Activated CD4-positive, alpha-beta memory T cell treated with anti-CD3 and anti-CD28 coated beads, Interleukin-2, amount 10 ng/mL, durations not matched to agents 7 days and 5 days (primary cell): Measurements from ENCODE around the gene ZNF497. TPM values are rescaled to one million over a fixed set of nuclear protein-coding genes. Genes with fewer than 3 reads are reported as not detected.

Source experiments
- CTCF ChIA-PET: fragments of 350-600 bp; sonication (Branson Sonifier 250); formaldehyde crosslinking; loops from one replicate; lab custom pipeline; 2021; ENCODE audit warnings: antibody characterized with exemption, inconsistent platforms; lab: Charles Lee
- POLR2A ChIA-PET: fragments of 350-600 bp; sonication (Branson Sonifier 250); formaldehyde crosslinking; loops from one replicate; lab custom pipeline; 2021; ENCODE audit warnings: antibody characterized with exemption; lab: Charles Lee
- DNase-seq: peaks from one replicate; pipeline ENCODE4 v3.0.0-alpha.2; 2020
- H3K27ac Mint-ChIP-seq: one replicate; pipeline ENCODE4 v1.8.0; 2021; ENCODE audit warnings: mild to moderate bottlenecking, mixed read lengths
- H3K27me3 Mint-ChIP-seq: one replicate; pipeline ENCODE4 v1.8.0; 2021; ENCODE audit warnings: mixed read lengths
- H3K36me3 Mint-ChIP-seq: one replicate; pipeline ENCODE4 v1.8.0; 2021; ENCODE audit warnings: low read depth, mixed read lengths
- H3K4me1 Mint-ChIP-seq: one replicate; pipeline ENCODE4 v1.8.0; 2021; ENCODE audit warnings: mixed read lengths
- H3K4me3 Mint-ChIP-seq: one replicate; pipeline ENCODE4 v1.8.0; 2021; ENCODE audit warnings: mild to moderate bottlenecking, mixed read lengths
- H3K9me3 Mint-ChIP-seq: one replicate; pipeline ENCODE4 v1.8.0; 2021; ENCODE audit warnings: mixed read lengths
- total RNA-seq, 2 experiments: library from RNA; stranded (reverse); gene quantifications; one replicate each; pipeline ENCODE4 v1.2.3, GENCODE V29; 2021

ZNF497 gene
- total RNA-seq, 2 experiments from 2014 or later, result 1.1 to 1.2 TPM

GRCh38 chr19:58398545-58398944, 36.0 kb upstream of the ZNF497 start:
- H3K4me1 Mint-ChIP-seq, result peaks cover 36% of the 10 kb centered on the region
- no peaks in the 10 kb centered on the region for H3K27me3 Mint-ChIP-seq
- no peaks in the 10 kb centered on the region for H3K9me3 Mint-ChIP-seq
- POLR2A ChIA-PET, result interaction anchor here (2.4 kb wide), 1 partner anchor 11 kb away, joined by 10 read pairs; the partner anchor contains the start of gene RPS5
- H3K4me3 Mint-ChIP-seq, result no peak overlapping the region
- no peak for DNase-seq
- CTCF ChIA-PET, result no interaction called here
- H3K36me3 Mint-ChIP-seq, result peaks cover 19% of the 10 kb centered on the region
- H3K27ac Mint-ChIP-seq, result no peak overlapping the region

- no peak for DNase-seq
- no peaks in the 10 kb centered on the region for H3K9me3 Mint-ChIP-seq
- H3K27me3 Mint-ChIP-seq, result no peaks in the 10 kb centered on the region
- no peak overlapping the region for H3K4me3 Mint-ChIP-seq
- ChIA-PET POLR2A (interaction anchor here (2.4 kb wide), 1 partner anchor 11 kb away, joined by 10 read pairs; the partner anchor contains the start of gene RPS5), CTCF (no interaction called here)
- H3K27ac Mint-ChIP-seq, result no peak overlapping the region
- H3K36me3 Mint-ChIP-seq, result peaks cover 23% of the 10 kb centered on the region
- peaks cover 35% of the 10 kb centered on the region for H3K4me1 Mint-ChIP-seq
Observed at GRCh38 chr19:58398087-58398486, 35.5 kb upstream of the ZNF497 start.

GRCh38 chr19:58397533-58398037, 35.0 kb upstream of the ZNF497 start:
- peaks cover 38% of the 10 kb centered on the region for H3K4me1 Mint-ChIP-seq
- H3K4me3 Mint-ChIP-seq, result no peak overlapping the region
- no peaks in the 10 kb centered on the region for H3K9me3 Mint-ChIP-seq
- DNase-seq, result no peak
- ChIA-PET POLR2A (interaction anchor here (2.4 kb wide), 1 partner anchor 10 kb away, joined by 10 read pairs; the partner anchor contains the start of gene RPS5), CTCF (no interaction called here)
- H3K36me3 Mint-ChIP-seq, result peaks cover 28% of the 10 kb centered on the region
- H3K27me3 Mint-ChIP-seq, result no peaks in the 10 kb centered on the region
- H3K27ac Mint-ChIP-seq, result no peak overlapping the region

GRCh38 chr19:58396691-58397532, 34.4 kb upstream of the ZNF497 start:
- no peak overlapping the region for H3K27ac Mint-ChIP-seq
- DNase-seq, result no peak
- H3K4me3 Mint-ChIP-seq, result no peak overlapping the region
- no peaks in the 10 kb centered on the region for H3K27me3 Mint-ChIP-seq
- peaks cover 32% of the 10 kb centered on the region for H3K36me3 Mint-ChIP-seq
- POLR2A ChIA-PET, result interaction anchor here (1.8 to 2.4 kb wide), 2 partner anchors 10 kb away, joined by 6 to 10 read pairs; partner anchors contain the start of gene RPS5
- CTCF ChIA-PET, result no interaction called here
- H3K9me3 Mint-ChIP-seq, result no peaks in the 10 kb centered on the region
- H3K4me1 Mint-ChIP-seq, result peaks cover 34% of the 10 kb centered on the region

- no peak for DNase-seq
- Mint-ChIP-seq H3K9me3 (no peaks in the 10 kb centered on the region), H3K4me3 (no peak overlapping the region), H3K27ac (no peak overlapping the region), H3K4me1 (peaks cover 31% of the 10 kb centered on the region), H3K27me3 (no peaks in the 10 kb centered on the region), H3K36me3 (peaks cover 35% of the 10 kb centered on the region)
- ChIA-PET POLR2A (interaction anchor here (1.8 kb wide), 1 partner anchor 9 kb away, joined by 6 read pairs; the partner anchor contains the start of gene RPS5), CTCF (no interaction called here)
Observed at GRCh38 chr19:58395979-58396627, 33.6 kb upstream of the ZNF497 start.

- ChIA-PET POLR2A (interaction anchor here (1.2 to 1.8 kb wide), 2 partner anchors 8 to 33 kb away, joined by 4 to 6 read pairs; partner anchors contain the start of genes RPS5 and ZNF497), CTCF (interaction anchor here (0.6 kb wide), 1 partner anchor 159 kb away, joined by 7 read pairs; no protein-coding TSS in a partner anchor)
- H3K36me3 Mint-ChIP-seq, result peaks cover 41% of the 10 kb centered on the region
- no peak within 1 kb of the TSS for H3K4me3 Mint-ChIP-seq
- H3K27ac Mint-ChIP-seq, result no peak within 1 kb of the TSS
- peaks cover 30% of the 10 kb centered on the region for H3K4me1 Mint-ChIP-seq
- no peaks in the 10 kb centered on the region for H3K27me3 Mint-ChIP-seq
- no peak for DNase-seq
- no peaks in the 10 kb centered on the region for H3K9me3 Mint-ChIP-seq
Observed at GRCh38 chr19:58395220-58395978, 32.8 kb upstream of the ZNF497 start, which contains the start of gene RNF225. Gene RNF225, plus strand, starts transcription at chr19:58395656. Its CDS starts 434 bp downstream, at chr19:58396090.

- Mint-ChIP-seq H3K36me3 (peaks cover 45% of the 10 kb centered on the region), H3K9me3 (no peaks in the 10 kb centered on the region), H3K27ac (no peak overlapping the region), H3K4me1 (peaks cover 28% of the 10 kb centered on the region), H3K27me3 (no peaks in the 10 kb centered on the region), H3K4me3 (no peak overlapping the region)
- POLR2A ChIA-PET, result interaction anchor here (1.2 to 1.8 kb wide), 2 partner anchors 8 to 32 kb away, joined by 4 to 6 read pairs; partner anchors contain the start of genes RPS5 and ZNF497
- no peak for DNase-seq
- CTCF ChIA-PET, result interaction anchor here (0.6 kb wide), 1 partner anchor 159 kb away, joined by 7 read pairs; no protein-coding TSS in a partner anchor
Observed at GRCh38 chr19:58394821-58395219, 32.3 kb upstream of the ZNF497 start.

GRCh38 chr19:58393725-58394033, 31.1 kb upstream of the ZNF497 start:
- Mint-ChIP-seq H3K27me3 (no peaks in the 10 kb centered on the region), H3K4me3 (no peak overlapping the region), H3K27ac (no peak overlapping the region), H3K36me3 (peaks cover 53% of the 10 kb centered on the region), H3K4me1 (peaks cover 35% of the 10 kb centered on the region), H3K9me3 (no peaks in the 10 kb centered on the region)
- POLR2A ChIA-PET, result no interaction called here
- no peak for DNase-seq
- CTCF ChIA-PET, result no interaction called here

- Mint-ChIP-seq H3K9me3 (no peaks in the 10 kb centered on the region), H3K4me1 (peaks cover 39% of the 10 kb centered on the region), H3K4me3 (no peak overlapping the region), H3K36me3 (peaks cover 58% of the 10 kb centered on the region), H3K27me3 (no peaks in the 10 kb centered on the region), H3K27ac (no peak overlapping the region)
- ChIA-PET POLR2A (no interaction called here), CTCF (no interaction called here)
- DNase-seq, result no peak
Observed at GRCh38 chr19:58392945-58393724, 30.6 kb upstream of the ZNF497 start.

GRCh38 chr19:58388175-58388526, 25.6 kb upstream of the ZNF497 start:
- no peaks in the 10 kb centered on the region for H3K9me3 Mint-ChIP-seq
- DNase-seq, result no peak
- CTCF ChIA-PET, result interaction anchor here (1.6 kb wide), 1 partner anchor 25 kb away, joined by 3 read pairs; the partner anchor contains the start of gene ZNF497
- POLR2A ChIA-PET, result interaction anchor here (1.9 to 2.9 kb wide), 4 partner anchors 10 to 205 kb away, joined by 8 to 15 read pairs (median 10); partner anchors contain the start of genes ZBTB45, ZNF274 and ZNF497
- peaks cover 42% of the 10 kb centered on the region for H3K4me1 Mint-ChIP-seq
- peak overlapping the region; percentile 96 for H3K27ac Mint-ChIP-seq
- H3K27me3 Mint-ChIP-seq, result no peaks in the 10 kb centered on the region
- peaks cover 49% of the 10 kb centered on the region for H3K36me3 Mint-ChIP-seq
- H3K4me3 Mint-ChIP-seq, result peak overlapping the region; percentile 95

- ChIA-PET CTCF (interaction anchor here (1.6 kb wide), 1 partner anchor 25 kb away, joined by 3 read pairs; the partner anchor contains the start of gene ZNF497), POLR2A (interaction anchor here (0.6 to 2.9 kb wide), 9 partner anchors 8 to 204 kb away, joined by 3 to 15 read pairs (median 6); partner anchors contain the start of genes RNF225, ZBTB45, ZNF274 and ZNF324B)
- Mint-ChIP-seq H3K27ac (peak overlapping the region; percentile 96), H3K9me3 (no peaks in the 10 kb centered on the region), H3K4me1 (peaks cover 42% of the 10 kb centered on the region), H3K4me3 (peak overlapping the region; percentile 95), H3K27me3 (no peaks in the 10 kb centered on the region), H3K36me3 (peaks cover 43% of the 10 kb centered on the region)
- no peak for DNase-seq
Observed at GRCh38 chr19:58387338-58388174, 25.0 kb upstream of the ZNF497 start.
